NCI-H146 (cell line): ENCODE results near the gene SCFD2.

Experiments
- DNase-seq: peaks from one replicate; lab custom pipeline; 2025; lab: John Stamatoyannopoulos, UW

Gene SCFD2

GRCh38 chr4:52956691-52957090 lies 409.2 kb downstream of the SCFD2 start:
- peak; percentile 59 for DNase-seq

GRCh38 chr4:52954560-52955170 lies 411.2 kb downstream of the SCFD2 start:
- DNase-seq, result peak; percentile 76

GRCh38 chr4:52952540-52952939 lies 413.3 kb downstream of the SCFD2 start:
- no peak for DNase-seq

- no peak for DNase-seq
These were observed 414.8 kb downstream of the SCFD2 start for GRCh38 chr4:52951016-52951415.

GRCh38 chr4:52950226-52950625 lies 415.6 kb downstream of the SCFD2 start:
- no peak for DNase-seq

- no peak for DNase-seq
These were observed 416.5 kb downstream of the SCFD2 start for GRCh38 chr4:52949336-52949735.

- DNase-seq, result peak; percentile 29
These were observed 417.8 kb downstream of the SCFD2 start for GRCh38 chr4:52948057-52948423.

GRCh38 chr4:52947401-52948056 lies 418.3 kb downstream of the SCFD2 start:
- no peak for DNase-seq

GRCh38 chr4:52946855-52947254 lies 419.0 kb downstream of the SCFD2 start:
- no peak for DNase-seq

GRCh38 chr4:52945982-52946381 lies 419.9 kb downstream of the SCFD2 start:
- DNase-seq, result no peak

GRCh38 chr4:52945326-52945898 lies 420.4 kb downstream of the SCFD2 start:
- no peak for DNase-seq

- DNase-seq, result no peak
These were observed 422.2 kb downstream of the SCFD2 start for GRCh38 chr4:52943677-52944076.

GRCh38 chr4:52942936-52943335 lies 422.9 kb downstream of the SCFD2 start:
- DNase-seq, result no peak

GRCh38 chr4:52941450-52941849 lies 424.4 kb downstream of the SCFD2 start:
- no peak for DNase-seq

GRCh38 chr4:52939739-52940138 lies 426.1 kb downstream of the SCFD2 start:
- DNase-seq, result peak; percentile 12

- DNase-seq, result no peak
These were observed 426.5 kb downstream of the SCFD2 start for GRCh38 chr4:52939325-52939724.

GRCh38 chr4:52937829-52938228 lies 428.0 kb downstream of the SCFD2 start:
- no peak for DNase-seq

- no peak for DNase-seq
These were observed 429.1 kb downstream of the SCFD2 start for GRCh38 chr4:52936729-52937128.

GRCh38 chr4:52935317-52935716 lies 430.5 kb downstream of the SCFD2 start:
- DNase-seq, result no peak

GRCh38 chr4:52933738-52934137 lies 432.1 kb downstream of the SCFD2 start:
- no peak for DNase-seq

- DNase-seq, result peak; percentile 38
These were observed 433.0 kb downstream of the SCFD2 start for GRCh38 chr4:52932591-52933470.

GRCh38 chr4:52931243-52931642 lies 434.6 kb downstream of the SCFD2 start:
- DNase-seq, result peak; percentile 57
